Activated CD8-positive, alpha-beta memory T cell treated with anti-CD3 and anti-CD28 coated beads for 1 hour (primary cell): Measurements from ENCODE around the gene IL20RB.
"Not testable (repeated sequence)": the region's sequence is repeated elsewhere in the genome, so short reads cannot be mapped to it uniquely, and the experiment has no call there.

Source experiments
- DNase-seq, 2 donors: peaks; one replicate each; pipeline ENCODE4 v3.0.0-alpha.2; 2020; ENCODE audit warnings: low read depth in 1 of 2; ENCODE audit errors: extremely low read depth in 1 of 2

The IL20RB gene

GRCh38 chr3:136982520-136983138 is 24.8 kb downstream of the IL20RB start:
- DNase-seq, result no peak

- no peak for DNase-seq
Measured at GRCh38 chr3:136984837-136985236, 27.1 kb downstream of the IL20RB start.

GRCh38 chr3:136987398-136987980 is 29.7 kb downstream of the IL20RB start:
- DNase-seq, result not testable (repeated sequence)

GRCh38 chr3:136988651-136989050 is 30.9 kb downstream of the IL20RB start:
- DNase-seq, result no peak

GRCh38 chr3:136989781-136990524 is 32.2 kb downstream of the IL20RB start:
- no peak for DNase-seq

- DNase-seq, result no peak
Measured at GRCh38 chr3:136990826-136991225, 33.0 kb downstream of the IL20RB start.

- no peak for DNase-seq
Measured at GRCh38 chr3:136992115-136992514, 34.3 kb downstream of the IL20RB start.

- DNase-seq, result no peak
Measured at GRCh38 chr3:136994772-136995516, 37.2 kb downstream of the IL20RB start.

- DNase-seq, result no peak
Measured at GRCh38 chr3:136995652-136996051, 37.9 kb downstream of the IL20RB start.

- no peak for DNase-seq
Measured at GRCh38 chr3:137000039-137000438, 42.3 kb downstream of the IL20RB start.

GRCh38 chr3:137007376-137007775 is 49.6 kb downstream of the IL20RB start:
- not testable (repeated sequence) for DNase-seq

- no peak for DNase-seq
Measured at GRCh38 chr3:137008131-137008530, 50.3 kb downstream of the IL20RB start.

- no peak for DNase-seq
Measured at GRCh38 chr3:137008976-137009375, 51.2 kb downstream of the IL20RB start.

- DNase-seq, result no peak
Measured at GRCh38 chr3:137010137-137010536, 52.4 kb downstream of the IL20RB start.

GRCh38 chr3:137011153-137011552 is 53.4 kb downstream of the IL20RB start:
- no peak for DNase-seq

GRCh38 chr3:137012097-137012501 is 54.3 kb downstream of the IL20RB start:
- DNase-seq, result no peak

GRCh38 chr3:137013951-137014688 is 56.3 kb downstream of the IL20RB start:
- DNase-seq, result peak; percentile 67 to 74

GRCh38 chr3:137017316-137017715 is 59.5 kb downstream of the IL20RB start:
- not testable (repeated sequence) for DNase-seq

- no peak for DNase-seq
Measured at GRCh38 chr3:137020315-137020714, 62.5 kb downstream of the IL20RB start.

- no peak for DNase-seq
Measured at GRCh38 chr3:137020888-137021287, 63.1 kb downstream of the IL20RB start.

- no peak for DNase-seq
Measured at GRCh38 chr3:137024348-137024747, 66.6 kb downstream of the IL20RB start.
